Measurements from ENCODE around the gene TNF. TPM values are rescaled to one million over a fixed set of nuclear protein-coding genes. Genes with fewer than 3 reads are reported as not detected.
"Not testable (repeated sequence)": the region's sequence is repeated elsewhere in the genome, so short reads cannot be mapped to it uniquely, and the experiment has no call there.

The TNF gene
- total RNA-seq, 1 donor from 2014 or later = 14.2 TPM

DNA sequence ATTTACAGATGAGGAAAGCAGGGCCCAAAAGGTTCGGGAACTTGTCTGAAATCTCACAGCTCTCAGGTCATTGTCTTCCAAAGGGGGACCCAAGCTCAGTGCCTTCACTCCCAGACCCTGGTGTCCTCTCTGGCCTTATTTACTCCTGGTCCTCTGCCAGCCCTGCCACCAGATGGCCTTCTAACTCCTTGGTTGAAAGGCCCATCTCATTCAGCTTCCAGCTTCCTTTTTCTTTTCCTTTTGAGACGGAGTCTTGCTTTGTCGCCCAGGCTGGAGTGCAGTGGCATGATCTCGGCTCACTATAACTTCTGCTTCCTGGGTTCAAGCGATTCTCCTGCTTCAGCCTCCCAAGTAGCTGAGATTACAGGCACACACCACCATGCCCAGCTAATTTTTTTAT is 24.0 kb upstream of the TNF start:
- TF ChIP-seq, protein P1, sequence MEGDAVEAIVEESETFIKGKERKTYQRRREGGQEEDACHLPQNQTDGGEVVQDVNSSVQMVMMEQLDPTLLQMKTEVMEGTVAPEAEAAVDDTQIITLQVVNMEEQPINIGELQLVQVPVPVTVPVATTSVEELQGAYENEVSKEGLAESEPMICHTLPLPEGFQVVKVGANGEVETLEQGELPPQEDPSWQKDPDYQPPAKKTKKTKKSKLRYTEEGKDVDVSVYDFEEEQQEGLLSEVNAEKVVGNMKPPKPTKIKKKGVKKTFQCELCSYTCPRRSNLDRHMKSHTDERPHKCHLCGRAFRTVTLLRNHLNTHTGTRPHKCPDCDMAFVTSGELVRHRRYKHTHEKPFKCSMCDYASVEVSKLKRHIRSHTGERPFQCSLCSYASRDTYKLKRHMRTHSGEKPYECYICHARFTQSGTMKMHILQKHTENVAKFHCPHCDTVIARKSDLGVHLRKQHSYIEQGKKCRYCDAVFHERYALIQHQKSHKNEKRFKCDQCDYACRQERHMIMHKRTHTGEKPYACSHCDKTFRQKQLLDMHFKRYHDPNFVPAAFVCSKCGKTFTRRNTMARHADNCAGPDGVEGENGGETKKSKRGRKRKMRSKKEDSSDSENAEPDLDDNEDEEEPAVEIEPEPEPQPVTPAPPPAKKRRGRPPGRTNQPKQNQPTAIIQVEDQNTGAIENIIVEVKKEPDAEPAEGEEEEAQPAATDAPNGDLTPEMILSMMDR (conservative IDR thresholded peaks at IDR 0.05; ENCODE audit: low read depth, low read length) = peak; percentile 71
- not testable (repeated sequence) for DNase-seq (ENCODE audit: low read depth); H3K4me3 ChIP-seq (ENCODE audit: low read depth, low read length)

GRCh38 chr6:31556307-31556706 is 19.1 kb upstream of the TNF start:
- H3K4me3 ChIP-seq (ENCODE audit: low read depth, low read length) = no peak overlapping the region
- TF ChIP-seq, protein P1 (conservative IDR thresholded peaks at IDR 0.05; ENCODE audit: low read depth, low read length) = no peak
- no peak for DNase-seq (ENCODE audit: low read depth)

DNA sequence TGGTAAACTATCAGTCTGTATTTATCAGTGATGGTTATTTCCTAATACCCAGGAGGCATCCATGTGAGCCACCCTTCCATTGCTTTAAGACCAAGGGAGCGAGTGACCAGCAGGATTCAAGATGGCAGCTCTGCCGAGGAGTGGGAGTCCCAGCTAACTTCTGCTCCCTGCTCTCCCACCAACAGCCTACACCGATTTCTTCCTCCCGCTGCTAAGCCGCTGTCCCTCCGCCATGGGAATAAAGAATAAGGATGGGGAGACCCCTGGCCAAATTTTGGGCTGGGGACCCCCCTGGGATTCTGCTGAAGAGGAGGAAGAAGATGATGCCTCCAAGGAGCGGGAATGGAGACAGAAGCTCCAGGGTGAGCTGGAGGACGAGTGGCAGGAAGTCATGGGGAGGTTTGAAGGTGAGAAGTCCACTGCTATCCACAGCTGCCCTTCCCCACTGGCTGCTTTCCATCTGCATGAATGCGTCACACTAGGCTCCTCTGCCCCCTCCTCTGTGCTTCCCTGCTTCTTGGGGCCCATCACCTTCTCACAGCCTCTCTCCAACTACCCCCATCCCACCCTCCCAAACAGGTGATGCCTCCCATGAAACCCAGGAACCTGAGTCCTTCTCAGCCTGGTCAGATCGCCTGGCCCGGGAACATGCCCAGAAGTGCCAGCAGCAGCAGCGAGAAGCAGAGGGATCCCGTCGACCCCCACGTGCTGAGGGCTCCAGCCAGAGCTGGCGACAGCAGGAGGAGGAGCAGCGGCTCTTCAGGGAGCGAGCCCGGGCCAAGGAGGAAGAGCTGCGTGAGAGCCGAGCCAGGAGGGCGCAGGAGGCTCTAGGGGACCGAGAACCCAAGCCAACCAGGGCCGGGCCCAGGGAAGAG is 17.7 kb upstream of the TNF start:
- no peak for DNase-seq (ENCODE audit: low read depth)
- H3K4me3 ChIP-seq (ENCODE audit: low read depth, low read length) = no peak overlapping the region
- TF ChIP-seq, protein P1 (conservative IDR thresholded peaks at IDR 0.05; ENCODE audit: low read depth, low read length) = no peak

DNA sequence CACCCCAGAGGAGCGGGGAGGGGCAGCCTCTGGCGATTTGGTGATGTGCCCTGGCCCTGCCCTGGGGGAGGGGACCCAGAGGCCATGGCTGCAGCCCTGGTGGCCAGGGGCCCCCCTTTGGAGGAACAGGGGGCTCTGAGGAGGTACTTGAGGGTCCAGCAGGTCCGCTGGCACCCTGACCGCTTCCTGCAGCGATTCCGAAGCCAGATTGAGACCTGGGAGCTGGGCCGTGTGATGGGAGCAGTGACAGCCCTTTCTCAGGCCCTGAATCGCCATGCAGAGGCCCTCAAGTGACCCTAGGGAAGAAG is 17.1 kb upstream of the TNF start:
- TF ChIP-seq, protein P1 (conservative IDR thresholded peaks at IDR 0.05; ENCODE audit: low read depth, low read length) = no peak
- no peak overlapping the region for H3K4me3 ChIP-seq (ENCODE audit: low read depth, low read length)
- no peak for DNase-seq (ENCODE audit: low read depth)

- no peak overlapping the region for H3K4me3 ChIP-seq (ENCODE audit: low read depth, low read length)
- TF ChIP-seq, protein P1 (conservative IDR thresholded peaks at IDR 0.05; ENCODE audit: low read depth, low read length) = no peak
- no peak for DNase-seq (ENCODE audit: low read depth)
These were observed 16.5 kb upstream of the TNF start for GRCh38 chr6:31558631-31559500.

- H3K4me3 ChIP-seq (ENCODE audit: low read depth, low read length) = no peak overlapping the region
- no peak for DNase-seq (ENCODE audit: low read depth)
- TF ChIP-seq, protein P1 (conservative IDR thresholded peaks at IDR 0.05; ENCODE audit: low read depth, low read length) = no peak
These were observed 15.8 kb upstream of the TNF start for GRCh38 chr6:31559606-31559957.
